HepG2 (cell line): Measurements from ENCODE around the gene TMEM86B. TPM values are rescaled to one million over a fixed set of nuclear protein-coding genes. Genes with fewer than 3 reads are reported as not detected.
A peak's percentile ranks its signal among the peaks of the same experiment; 100 is the strongest.

Experiments used
- BCL6 ChIP-seq: IDR thresholded peaks from 2 replicates; pipeline ENCODE4 v1.6.1; 2016; ENCODE audit warnings: missing genetic modification reagents, missing compliant biosample characterization
- CEBPB ChIP-seq: IDR thresholded peaks from 2 replicates; pipeline ENCODE4 v1.6.1; 2011; ENCODE audit warnings: low read depth, low read length, improper control_type of control experiment, borderline replicate concordance
- CENPX ChIP-seq: sonication (generic); formaldehyde crosslinking; IDR thresholded peaks from 2 replicates; pipeline ENCODE4 v1.9.0; 2021; ENCODE audit warnings: mild to moderate bottlenecking, missing genetic modification reagents, moderate library complexity
- ISL2 ChIP-seq: sonication (generic); formaldehyde crosslinking; IDR thresholded peaks from 2 replicates; pipeline ENCODE4 v1.5.0; 2020; ENCODE audit warnings: missing genetic modification reagents
- NCOA2 ChIP-seq: sonication (generic); formaldehyde crosslinking; IDR thresholded peaks from 2 replicates; pipeline ENCODE4 v1.8.0; 2022; ENCODE audit warnings: inconsistent platforms
- POGZ ChIP-seq: sonication (generic); formaldehyde crosslinking; IDR thresholded peaks from 2 replicates; pipeline ENCODE4 v1.4.0; 2020; ENCODE audit warnings: mild to moderate bottlenecking, missing genetic modification reagents
- POLR2G ChIP-seq: fragments of 200-400 bp; formaldehyde crosslinking; IDR thresholded peaks from 2 replicates; pipeline ENCODE4 v1.6.1; 2018; ENCODE audit warnings: mild to moderate bottlenecking, low read depth, low read length, moderate library complexity
- SNAPC2 ChIP-seq: sonication (generic); formaldehyde crosslinking; IDR thresholded peaks from 2 replicates; pipeline ENCODE4 v1.8.1; 2022; ENCODE audit warnings: mild to moderate bottlenecking, missing genetic modification reagents
- TCF7 ChIP-seq: sonication (generic); IDR thresholded peaks from 2 replicates; pipeline ENCODE4 v1.6.1; 2016; ENCODE audit warnings: antibody characterized with exemption, low read depth
- THAP11 ChIP-seq: IDR thresholded peaks from 2 replicates; pipeline ENCODE4 v1.6.1; 2016; ENCODE audit warnings: missing biosample characterization, missing genetic modification reagents
- ZBTB20 ChIP-seq: sonication (generic); formaldehyde crosslinking; IDR thresholded peaks from 2 replicates; pipeline ENCODE4 v1.8.1; 2023; ENCODE audit warnings: missing genetic modification reagents, low read depth, mild to moderate bottlenecking, borderline replicate concordance
- ZIK1 ChIP-seq: sonication (generic); formaldehyde crosslinking; IDR thresholded peaks from 2 replicates; pipeline ENCODE4 v1.5.0; 2020; ENCODE audit warnings: mild to moderate bottlenecking, low read depth, missing genetic modification reagents, borderline replicate concordance
- ZNF431 ChIP-seq: sonication (generic); formaldehyde crosslinking; IDR thresholded peaks from 2 replicates; pipeline ENCODE4 v1.9.0; 2022; ENCODE audit warnings: missing genetic modification reagents, low read depth, mild to moderate bottlenecking, borderline replicate concordance
- ZNF574 ChIP-seq: sonication (generic); formaldehyde crosslinking; IDR thresholded peaks from 2 replicates; pipeline ENCODE4 v1.4.0; 2020; ENCODE audit warnings: missing genetic modification reagents
- ZNF607 ChIP-seq: sonication (generic); formaldehyde crosslinking; IDR thresholded peaks from 2 replicates; pipeline ENCODE4 v1.5.1; 2020; ENCODE audit warnings: missing genetic modification reagents, mild to moderate bottlenecking, borderline replicate concordance
- ZNF644 ChIP-seq: IDR thresholded peaks from 2 replicates; pipeline ENCODE4 v1.6.1; 2016; ENCODE audit warnings: low read depth
- ZNF749 ChIP-seq: sonication (generic); formaldehyde crosslinking; IDR thresholded peaks from 2 replicates; pipeline ENCODE4 v1.8.0; 2022; ENCODE audit warnings: mild to moderate bottlenecking, missing genetic modification reagents, moderate library complexity, borderline replicate concordance
- ZNF781 ChIP-seq: sonication (generic); formaldehyde crosslinking; IDR thresholded peaks from 2 replicates; pipeline ENCODE4 v1.5.1; 2020; ENCODE audit warnings: borderline replicate concordance, mild to moderate bottlenecking, missing genetic modification reagents; ENCODE audit errors: not compliant biosample characterization
- ZNF788 ChIP-seq: sonication (generic); formaldehyde crosslinking; IDR thresholded peaks from 2 replicates; pipeline ENCODE4 v1.5.0; 2020; ENCODE audit warnings: mild to moderate bottlenecking, missing genetic modification reagents, borderline replicate concordance
- ZSCAN9 ChIP-seq: IDR thresholded peaks from 2 replicates; pipeline ENCODE4 v1.6.1; 2016; ENCODE audit warnings: borderline replicate concordance
- polyA plus RNA-seq, 8 experiments: library from polyadenylated mRNA; depleted of rRNA in 3 of 8; stranded (reverse) in 7 of 8; unstranded in 1 of 8; fragments of >200 nt; fragmentation: Illumina TruSeq in 4 of 8; extraction: Trizol in 4 of 8; gene quantifications; 2 replicates each; pipeline versions ENCODE4 v1.2.1 to v1.2.3, GENCODE V29; 2011 to 2016; ENCODE audit warnings: low read depth in 4 of 8, missing spikeins in 1 of 8, mixed read lengths in 1 of 8; ENCODE audit not compliant: insufficient read depth in 1 of 8
- total RNA-seq, 5 experiments: library from RNA; depleted of rRNA; stranded (reverse); fragments of >200 nt; fragmentation: Illumina TruSeq; extraction: Trizol; gene quantifications; 2 replicates each; pipeline ENCODE4 v1.2.3, GENCODE V29; 2016; ENCODE audit warnings: low read depth in 1 of 5
- TF ChIP-seq, protein P1 (sequence below): sonication (generic); formaldehyde crosslinking; IDR thresholded peaks from 2 replicates; pipeline ENCODE4 v1.5.1; 2020; ENCODE audit warnings: missing genetic modification reagents, mild to moderate bottlenecking, borderline replicate concordance
- TF ChIP-seq, protein P2 (sequence below): sonication (generic); formaldehyde crosslinking; IDR thresholded peaks from 2 replicates; pipeline ENCODE4 v1.8.0; 2022; ENCODE audit warnings: missing genetic modification reagents, low read depth, mild to moderate bottlenecking, borderline replicate concordance

Gene TMEM86B
- total and polyA plus RNA-seq, 2 of the 13 experiments (the other 11 are each of a cell fraction or from before 2014, with no cell fraction given): 7.7 to 9.6 TPM

DNA sequence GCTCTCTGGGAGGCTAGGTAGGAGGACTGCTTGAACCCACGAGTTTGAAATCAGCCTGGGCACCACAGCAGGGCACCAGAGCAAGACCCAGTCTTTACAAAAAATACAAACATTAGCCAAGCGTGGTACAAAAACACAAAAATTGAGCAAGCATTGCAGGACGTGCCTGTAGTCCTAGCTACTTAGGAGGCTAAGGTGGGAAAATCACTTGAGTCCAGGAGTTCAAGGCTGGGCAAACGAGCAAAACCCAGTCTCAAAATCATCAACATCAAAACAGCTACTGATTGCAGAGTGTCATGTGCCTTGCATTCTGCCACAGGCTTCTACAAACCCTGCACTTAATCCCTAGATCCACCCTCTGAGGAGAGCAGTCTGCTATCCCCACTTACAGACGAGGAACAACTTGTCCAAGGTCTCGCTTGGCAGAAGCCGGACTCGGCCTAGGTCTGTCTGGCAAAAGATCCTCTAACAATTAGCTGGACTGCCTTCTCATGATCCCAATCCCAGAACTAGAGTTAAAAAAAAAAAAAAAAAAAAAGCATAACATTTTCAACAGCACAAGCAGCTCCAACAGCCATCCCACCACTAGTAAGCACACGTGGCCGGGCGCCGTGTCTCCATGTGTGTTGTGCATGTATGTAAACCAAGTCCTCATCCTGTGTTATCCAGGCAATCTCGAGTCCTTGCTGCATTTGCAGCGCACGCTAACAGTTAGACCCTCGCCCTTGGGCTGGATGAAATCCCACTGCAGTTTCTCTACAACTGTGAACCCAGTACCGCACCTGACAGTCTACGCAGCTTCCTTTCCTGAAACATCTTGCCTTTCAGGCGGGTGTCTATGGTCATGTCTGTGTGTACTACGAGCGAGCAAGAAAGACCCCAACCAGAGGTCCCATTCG lies 28.2 kb upstream of the TMEM86B start (continued):
- TF ChIP-seq ZNF749 (CRISPR knock-in tag): no peak
- TF ChIP-seq ZNF574 (CRISPR knock-in tag): peak; percentile 22; the same call in 1 of the 2 replicates
- peak; percentile 61; the same call in 1 of the 2 replicates for TF ChIP-seq CEBPB
- TF ChIP-seq SNAPC2 (CRISPR knock-in tag): no peak
- TF ChIP-seq ZNF644 (CRISPR knock-in tag): no peak
- TF ChIP-seq ZSCAN9 (CRISPR knock-in tag): no peak
- TF ChIP-seq POLR2G: 0 out of 2 replicates have a peak, but pooled peaks have one; percentile 10
- TF ChIP-seq TCF7: peak; percentile 37; the same call in 1 of the 2 replicates
- no peak for TF ChIP-seq ZNF607 (CRISPR knock-in tag)
- TF ChIP-seq, protein P1, sequence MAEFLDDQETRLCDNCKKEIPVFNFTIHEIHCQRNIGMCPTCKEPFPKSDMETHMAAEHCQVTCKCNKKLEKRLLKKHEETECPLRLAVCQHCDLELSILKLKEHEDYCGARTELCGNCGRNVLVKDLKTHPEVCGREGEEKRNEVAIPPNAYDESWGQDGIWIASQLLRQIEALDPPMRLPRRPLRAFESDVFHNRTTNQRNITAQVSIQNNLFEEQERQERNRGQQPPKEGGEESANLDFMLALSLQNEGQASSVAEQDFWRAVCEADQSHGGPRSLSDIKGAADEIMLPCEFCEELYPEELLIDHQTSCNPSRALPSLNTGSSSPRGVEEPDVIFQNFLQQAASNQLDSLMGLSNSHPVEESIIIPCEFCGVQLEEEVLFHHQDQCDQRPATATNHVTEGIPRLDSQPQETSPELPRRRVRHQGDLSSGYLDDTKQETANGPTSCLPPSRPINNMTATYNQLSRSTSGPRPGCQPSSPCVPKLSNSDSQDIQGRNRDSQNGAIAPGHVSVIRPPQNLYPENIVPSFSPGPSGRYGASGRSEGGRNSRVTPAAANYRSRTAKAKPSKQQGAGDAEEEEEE: peak; percentile 61; the same call in 1 of the 2 replicates
- TF ChIP-seq BCL6 (CRISPR knock-in tag): peak; percentile 44; the same call in 1 of the 2 replicates
- TF ChIP-seq THAP11 (CRISPR knock-in tag): 0 out of 2 replicates have a peak, but pooled peaks have one; percentile 13
- no peak for TF ChIP-seq POGZ (CRISPR knock-in tag)
- TF ChIP-seq CENPX (CRISPR knock-in tag): no peak
- 0 out of 2 replicates have a peak, but pooled peaks have one; percentile 5 for TF ChIP-seq ZNF788
- TF ChIP-seq, protein P2, sequence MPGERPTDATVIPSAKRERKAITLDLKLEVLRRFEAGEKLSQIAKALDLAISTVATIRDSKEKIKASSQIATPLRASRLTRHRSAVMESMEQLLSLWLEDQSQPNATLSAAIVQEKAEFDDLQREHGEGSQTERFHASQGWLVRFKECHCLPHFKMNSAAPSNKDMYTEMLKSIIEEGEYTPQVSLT: no peak
- TF ChIP-seq ZNF781 (CRISPR knock-in tag): no peak
- peak; percentile 54; the same call in 1 of the 2 replicates for TF ChIP-seq NCOA2 (CRISPR knock-in tag)
- no peak for TF ChIP-seq ZBTB20 (CRISPR knock-in tag)
- peak; percentile 17; the same call in 1 of the 2 replicates for TF ChIP-seq ZIK1
- TF ChIP-seq ISL2: peak; percentile 30; the same call in 1 of the 2 replicates
- 0 out of 2 replicates have a peak, but pooled peaks have one; percentile 56 for TF ChIP-seq ZNF431 (CRISPR knock-in tag)
